ENCODE measurements around the gene RPS27. TPM values are rescaled to one million over a fixed set of nuclear protein-coding genes. Genes with fewer than 3 reads are reported as not detected.
"Not testable (repeated sequence)": the region's sequence is repeated elsewhere in the genome, so short reads cannot be mapped to it uniquely, and the experiment has no call there.

RPS27 gene
- total RNA-seq, 1 experiment from 2014 or later = 3,064 TPM

GRCh38 chr1:154000420-154000819, 9.9 kb downstream of the RPS27 start:
- TF ChIP-seq CTCF (IDR thresholded peaks at IDR 0.05; ENCODE audit: unreplicated experiment) = no peak
- DNase-seq (ENCODE audit: unreplicated experiment) = no peak
- no peaks in the 10 kb centered on the region for H3K27me3 Mint-ChIP-seq (ENCODE audit: insufficient read depth, unreplicated experiment)
- H3K4me1 Mint-ChIP-seq (ENCODE audit: insufficient read depth, unreplicated experiment) = no peaks in the 10 kb centered on the region
- CTCF ChIA-PET = interaction anchor here (1.4 kb wide), 1 partner anchor 13 kb away, joined by 3 read pairs; no protein-coding TSS in a partner anchor
- POLR2A ChIA-PET = interaction anchor here (5.2 kb wide), 1 partner anchor 9 kb away, joined by 53 read pairs; the partner anchor contains the start of gene RPS27
- no TSS peak for BruUV-seq (replicated peaks)
- no peak overlapping the region for H3K27ac Mint-ChIP-seq (ENCODE audit: low read depth, unreplicated experiment)
- H3K36me3 Mint-ChIP-seq (ENCODE audit: insufficient read depth, unreplicated experiment) = peaks cover 18% of the 10 kb centered on the region
- intact Hi-C loops (cut with micrococcal nuclease) = no loop called here
- no peaks in the 10 kb centered on the region for H3K9me3 Mint-ChIP-seq (ENCODE audit: unreplicated experiment)
- H3K4me3 Mint-ChIP-seq (ENCODE audit: unreplicated experiment) = no peak overlapping the region

GRCh38 chr1:154006136-154006535, 15.6 kb downstream of the RPS27 start:
- Mint-ChIP-seq H3K4me3 (ENCODE audit: unreplicated experiment) (no peak overlapping the region), H3K36me3 (ENCODE audit: insufficient read depth, unreplicated experiment) (no peaks in the 10 kb centered on the region), H3K9me3 (ENCODE audit: unreplicated experiment) (no peaks in the 10 kb centered on the region), H3K27ac (ENCODE audit: low read depth, unreplicated experiment) (no peak overlapping the region), H3K4me1 (ENCODE audit: insufficient read depth, unreplicated experiment) (no peaks in the 10 kb centered on the region), H3K27me3 (ENCODE audit: insufficient read depth, unreplicated experiment) (no peaks in the 10 kb centered on the region)
- ChIA-PET CTCF (no interaction called here), POLR2A (no interaction called here)
- intact Hi-C loops (cut with micrococcal nuclease) = no loop called here
- TF ChIP-seq CTCF (IDR thresholded peaks at IDR 0.05; ENCODE audit: unreplicated experiment) = no peak
- BruUV-seq (replicated peaks) = no TSS peak
- DNase-seq (ENCODE audit: unreplicated experiment) = peak; percentile 30

DNA sequence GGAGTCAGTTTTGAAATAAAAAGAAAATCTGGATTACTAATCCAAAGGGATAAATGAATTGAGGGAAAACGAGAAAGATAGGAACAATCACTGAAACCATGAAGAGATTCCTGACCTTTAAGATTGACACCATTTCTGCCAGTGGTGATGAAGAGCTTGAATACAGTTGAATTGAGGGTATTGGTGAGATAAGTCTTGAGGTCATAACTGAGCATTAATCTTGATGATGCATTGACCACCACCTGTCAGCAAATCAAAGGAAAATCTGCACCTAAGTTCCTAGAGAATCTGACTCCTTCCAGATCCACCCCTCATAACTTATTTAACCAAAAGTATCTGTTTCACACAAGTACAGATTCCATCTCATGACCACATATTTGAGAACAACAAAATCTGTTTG, 21.6 kb downstream of the RPS27 start:
- Mint-ChIP-seq H3K27me3 (ENCODE audit: insufficient read depth, unreplicated experiment) (no peaks in the 10 kb centered on the region), H3K27ac (ENCODE audit: low read depth, unreplicated experiment) (no peak overlapping the region), H3K4me1 (ENCODE audit: insufficient read depth, unreplicated experiment) (peaks cover 7% of the 10 kb centered on the region), H3K9me3 (ENCODE audit: unreplicated experiment) (no peaks in the 10 kb centered on the region), H3K36me3 (ENCODE audit: insufficient read depth, unreplicated experiment) (no peaks in the 10 kb centered on the region), H3K4me3 (ENCODE audit: unreplicated experiment) (no peak overlapping the region)
- TF ChIP-seq CTCF (IDR thresholded peaks at IDR 0.05; ENCODE audit: unreplicated experiment) = no peak
- intact Hi-C loops (cut with micrococcal nuclease) = no loop called here
- ChIA-PET CTCF (interaction anchor here (0.6 kb wide), 2 partner anchors 33 to 356 kb away, joined by 3 to 4 read pairs; no protein-coding TSS in a partner anchor), POLR2A (no interaction called here)
- BruUV-seq (replicated peaks) = no TSS peak
- DNase-seq (ENCODE audit: unreplicated experiment) = no peak

- POLR2A ChIA-PET; intact Hi-C loops (cut with micrococcal nuclease); H3K27ac Mint-ChIP-seq (ENCODE audit: low read depth, unreplicated experiment); BruUV-seq (replicated peaks); H3K36me3 Mint-ChIP-seq (ENCODE audit: insufficient read depth, unreplicated experiment); H3K27me3 Mint-ChIP-seq (ENCODE audit: insufficient read depth, unreplicated experiment); DNase-seq (ENCODE audit: unreplicated experiment); H3K9me3 Mint-ChIP-seq (ENCODE audit: unreplicated experiment); H3K4me1 Mint-ChIP-seq (ENCODE audit: insufficient read depth, unreplicated experiment); H3K4me3 Mint-ChIP-seq (ENCODE audit: unreplicated experiment); CTCF ChIA-PET: not testable (repeated sequence)
These were observed 22.0 kb downstream of the RPS27 start for GRCh38 chr1:154012543-154012942.

Data from MCF 10A (cell line).